Measurements from ENCODE around the gene NLE1.
"Not testable (repeated sequence)": the region's sequence is repeated elsewhere in the genome, so short reads cannot be mapped to it uniquely, and the experiment has no call there.

NLE1 gene

DNA sequence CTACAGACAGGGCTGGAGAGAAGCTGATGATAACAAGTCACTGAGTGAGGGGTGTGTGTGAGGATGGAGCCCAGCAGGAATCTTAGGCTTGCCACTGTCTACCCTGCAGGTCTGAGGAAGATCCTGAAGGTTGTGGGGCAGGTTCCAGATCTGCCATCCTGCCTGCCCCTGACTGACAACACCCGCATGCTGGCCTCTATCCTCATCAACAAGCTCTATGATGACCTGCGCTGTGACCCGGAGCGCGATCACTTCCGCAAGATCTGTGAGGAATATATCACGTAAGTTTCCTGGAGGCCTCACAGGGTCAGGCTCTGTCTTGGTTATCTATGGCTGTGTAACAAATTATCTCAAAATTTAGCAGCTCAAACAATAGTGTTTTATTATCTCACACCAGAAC lies 21.8 kb upstream of the NLE1 start:
- Histone ChIP-seq H3K36me3 (ENCODE audit: control insufficient read depth, insufficient read depth, low read length) (no peaks in the 10 kb centered on the region), H3K9me3 (ENCODE audit: control insufficient read depth, low read length) (no peaks in the 10 kb centered on the region), H3K4me3 (ENCODE audit: extremely low read depth, insufficient read depth, low read length, poor library complexity, severe bottlenecking) (no peak overlapping the region), H3K4me1 (ENCODE audit: control insufficient read depth, insufficient read depth, low read length, poor library complexity, severe bottlenecking) (no peaks in the 10 kb centered on the region), H3K27ac (ENCODE audit: low read depth, low read length, severe bottlenecking) (no peak overlapping the region)
- 95% methylated on average over 6 of the region's 7 CpGs; no CpG with 5 or more reads in 1 of the 2 experiments for WGBS, 2 experiments (ENCODE audit: insufficient coverage in 2 of 2)

DNA sequence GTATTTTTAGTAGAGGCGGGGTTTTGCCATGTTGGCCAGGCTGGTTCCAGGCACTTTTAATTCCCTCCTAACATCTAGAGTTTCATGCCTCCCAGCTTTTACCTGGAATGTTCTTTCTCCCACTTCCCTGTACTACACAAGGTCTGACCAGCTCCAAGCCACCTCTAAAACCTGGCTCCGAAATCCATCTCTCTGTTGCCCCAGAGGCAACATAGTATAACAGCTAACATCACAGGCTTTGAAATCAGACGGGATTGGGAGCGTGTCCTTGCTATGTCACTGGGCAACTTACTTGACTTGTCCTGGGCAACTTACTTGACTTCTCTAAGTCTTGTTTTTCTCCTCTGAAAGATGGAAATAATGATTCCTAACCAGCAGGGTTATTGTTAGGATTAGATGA lies 20.7 kb upstream of the NLE1 start:
- Histone ChIP-seq H3K4me1 (ENCODE audit: control insufficient read depth, insufficient read depth, low read length, poor library complexity, severe bottlenecking) (no peaks in the 10 kb centered on the region), H3K27ac (ENCODE audit: low read depth, low read length, severe bottlenecking) (no peak overlapping the region), H3K4me3 (ENCODE audit: extremely low read depth, insufficient read depth, low read length, poor library complexity, severe bottlenecking) (no peak overlapping the region), H3K9me3 (ENCODE audit: control insufficient read depth, low read length) (no peaks in the 10 kb centered on the region), H3K36me3 (ENCODE audit: control insufficient read depth, insufficient read depth, low read length) (no peaks in the 10 kb centered on the region)
- WGBS, 2 experiments (ENCODE audit: insufficient coverage in 2 of 2) = 92 to 94% methylated on average over 3 to 4 of the region's 4 CpGs

DNA sequence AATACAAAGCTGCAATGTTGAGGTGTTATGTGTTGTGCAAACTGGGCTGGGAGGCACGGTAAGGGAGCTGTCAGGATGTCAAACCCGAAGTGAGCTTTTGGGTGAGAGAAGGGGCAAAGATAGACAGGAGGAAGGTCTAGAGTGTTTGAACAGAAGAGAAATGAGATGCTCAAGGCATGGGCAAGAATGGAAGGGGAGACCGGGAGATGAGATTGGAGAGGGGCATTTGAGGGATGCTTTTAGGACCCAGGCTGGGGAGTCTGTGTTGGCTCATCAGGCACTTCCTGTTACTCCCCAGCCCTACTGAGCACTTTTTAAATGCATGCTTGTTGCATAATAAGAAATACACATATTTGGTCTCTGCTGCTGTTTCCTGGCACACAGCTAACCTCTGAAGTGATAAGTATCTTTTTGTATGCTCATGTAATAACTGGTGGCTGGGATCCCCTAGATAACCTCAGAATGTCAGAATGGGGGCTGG lies 19.2 kb upstream of the NLE1 start:
- Histone ChIP-seq H3K36me3 (ENCODE audit: control insufficient read depth, insufficient read depth, low read length) (no peaks in the 10 kb centered on the region), H3K27ac (ENCODE audit: low read depth, low read length, severe bottlenecking) (no peak overlapping the region), H3K4me3 (ENCODE audit: extremely low read depth, insufficient read depth, low read length, poor library complexity, severe bottlenecking) (no peak overlapping the region), H3K9me3 (ENCODE audit: control insufficient read depth, low read length) (no peaks in the 10 kb centered on the region), H3K4me1 (ENCODE audit: control insufficient read depth, insufficient read depth, low read length, poor library complexity, severe bottlenecking) (no peaks in the 10 kb centered on the region)
- 85 to 87% methylated on average over 3 of the region's 3 CpGs for WGBS, 2 experiments (ENCODE audit: insufficient coverage in 2 of 2)

DNA sequence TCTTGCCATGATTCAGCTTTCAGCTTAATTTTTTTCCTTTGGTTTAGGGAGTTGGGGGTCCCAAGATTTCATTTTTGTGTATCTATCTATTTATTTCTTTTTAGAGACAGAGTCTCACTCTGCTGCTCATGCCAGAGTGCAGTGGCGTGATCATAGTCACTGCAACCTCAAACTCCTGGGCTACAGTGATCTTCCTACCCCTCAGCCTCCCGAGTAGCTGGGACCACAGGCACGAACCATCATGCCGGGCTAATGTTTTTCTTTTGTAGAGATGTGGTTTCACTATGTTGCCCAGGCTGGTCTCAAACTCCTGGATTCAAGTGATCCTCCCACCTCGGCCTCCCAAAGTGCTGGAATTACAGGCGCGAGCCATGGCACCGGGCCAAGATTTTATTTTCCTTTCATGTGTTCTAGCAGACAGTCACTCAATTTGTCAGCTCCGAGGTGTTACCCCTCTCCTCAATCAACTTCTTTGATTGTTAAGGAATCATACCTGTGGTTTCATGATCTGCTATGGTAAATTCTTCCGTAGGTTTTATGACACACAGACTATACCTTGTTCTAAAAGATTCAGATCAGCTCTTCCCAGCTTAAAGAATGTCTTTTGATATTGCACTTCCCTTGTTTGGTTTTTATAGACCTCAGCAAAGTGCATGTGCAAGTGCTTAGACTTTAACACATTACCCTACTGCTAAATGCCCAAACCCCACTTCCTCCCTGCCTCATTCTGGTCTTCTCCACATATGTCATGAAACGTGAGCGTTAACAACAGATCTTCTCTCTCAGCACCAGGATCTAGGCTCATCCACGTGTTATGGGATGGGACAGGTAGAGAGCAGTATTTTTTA lies 18.5 kb upstream of the NLE1 start:
- Histone ChIP-seq H3K27ac (ENCODE audit: low read depth, low read length, severe bottlenecking) (no peak overlapping the region), H3K4me1 (ENCODE audit: control insufficient read depth, insufficient read depth, low read length, poor library complexity, severe bottlenecking) (no peaks in the 10 kb centered on the region), H3K36me3 (ENCODE audit: control insufficient read depth, insufficient read depth, low read length) (no peaks in the 10 kb centered on the region), H3K4me3 (ENCODE audit: extremely low read depth, insufficient read depth, low read length, poor library complexity, severe bottlenecking) (no peak overlapping the region), H3K9me3 (ENCODE audit: control insufficient read depth, low read length) (no peaks in the 10 kb centered on the region)
- WGBS, 2 experiments (ENCODE audit: insufficient coverage in 2 of 2) = 90 to 92% methylated on average over 7 of the region's 13 CpGs

DNA sequence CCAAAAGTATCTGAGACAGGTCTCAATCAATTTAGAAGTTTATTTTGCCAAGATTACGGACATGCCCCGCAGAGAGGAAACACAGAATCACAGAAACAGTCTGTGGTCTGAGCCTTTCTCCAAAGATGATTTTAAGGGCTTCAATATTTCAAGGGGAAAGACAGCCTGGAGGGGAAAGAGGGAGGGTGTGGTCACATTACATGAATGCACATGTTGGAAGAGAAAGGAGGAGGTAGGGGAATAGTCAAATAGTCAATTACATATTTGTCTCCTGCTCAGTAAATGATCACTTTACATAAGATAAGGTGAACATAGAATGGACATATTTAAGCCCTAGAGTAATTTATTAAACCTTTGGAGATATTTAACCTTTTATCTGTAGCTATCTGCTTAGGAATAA lies 17.8 kb upstream of the NLE1 start:
- 83 to 86% methylated on average over 2 of the region's 2 CpGs for WGBS, 2 experiments (ENCODE audit: insufficient coverage in 2 of 2)
- Histone ChIP-seq H3K36me3 (ENCODE audit: control insufficient read depth, insufficient read depth, low read length) (no peaks in the 10 kb centered on the region), H3K27ac (ENCODE audit: low read depth, low read length, severe bottlenecking) (no peak overlapping the region), H3K4me3 (ENCODE audit: extremely low read depth, insufficient read depth, low read length, poor library complexity, severe bottlenecking) (no peak overlapping the region), H3K4me1 (ENCODE audit: control insufficient read depth, insufficient read depth, low read length, poor library complexity, severe bottlenecking) (no peaks in the 10 kb centered on the region), H3K9me3 (ENCODE audit: control insufficient read depth, low read length) (no peaks in the 10 kb centered on the region)

DNA sequence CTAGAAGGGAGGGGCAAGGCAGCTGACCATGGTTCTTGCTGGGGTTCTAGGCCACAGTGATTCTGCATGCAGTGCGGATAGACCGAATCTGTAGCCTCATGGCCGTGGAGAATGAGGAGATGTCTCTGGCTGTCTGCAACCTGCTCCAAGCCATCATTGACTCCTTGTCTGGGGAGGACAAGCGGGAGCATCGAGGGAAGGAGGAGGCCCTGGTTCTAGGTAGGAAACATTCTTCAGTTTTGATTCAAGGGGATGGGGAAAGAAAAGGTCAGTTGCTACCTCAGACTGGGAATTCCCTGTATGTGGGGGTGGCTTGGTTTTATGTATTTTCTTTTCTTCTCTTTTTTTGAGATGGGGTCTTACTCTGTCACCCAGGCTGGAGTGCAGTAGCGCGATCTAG lies 13.1 kb upstream of the NLE1 start:
- Histone ChIP-seq H3K4me3 (ENCODE audit: extremely low read depth, insufficient read depth, low read length, poor library complexity, severe bottlenecking) (no peak overlapping the region), H3K27ac (ENCODE audit: low read depth, low read length, severe bottlenecking) (no peak overlapping the region), H3K36me3 (ENCODE audit: control insufficient read depth, insufficient read depth, low read length) (no peaks in the 10 kb centered on the region), H3K9me3 (ENCODE audit: control insufficient read depth, low read length) (no peaks in the 10 kb centered on the region), H3K4me1 (ENCODE audit: control insufficient read depth, insufficient read depth, low read length, poor library complexity, severe bottlenecking) (no peaks in the 10 kb centered on the region)
- 94 to 95% methylated on average over 5 to 6 of the region's 7 CpGs for WGBS, 2 experiments (ENCODE audit: insufficient coverage in 2 of 2)

DNA sequence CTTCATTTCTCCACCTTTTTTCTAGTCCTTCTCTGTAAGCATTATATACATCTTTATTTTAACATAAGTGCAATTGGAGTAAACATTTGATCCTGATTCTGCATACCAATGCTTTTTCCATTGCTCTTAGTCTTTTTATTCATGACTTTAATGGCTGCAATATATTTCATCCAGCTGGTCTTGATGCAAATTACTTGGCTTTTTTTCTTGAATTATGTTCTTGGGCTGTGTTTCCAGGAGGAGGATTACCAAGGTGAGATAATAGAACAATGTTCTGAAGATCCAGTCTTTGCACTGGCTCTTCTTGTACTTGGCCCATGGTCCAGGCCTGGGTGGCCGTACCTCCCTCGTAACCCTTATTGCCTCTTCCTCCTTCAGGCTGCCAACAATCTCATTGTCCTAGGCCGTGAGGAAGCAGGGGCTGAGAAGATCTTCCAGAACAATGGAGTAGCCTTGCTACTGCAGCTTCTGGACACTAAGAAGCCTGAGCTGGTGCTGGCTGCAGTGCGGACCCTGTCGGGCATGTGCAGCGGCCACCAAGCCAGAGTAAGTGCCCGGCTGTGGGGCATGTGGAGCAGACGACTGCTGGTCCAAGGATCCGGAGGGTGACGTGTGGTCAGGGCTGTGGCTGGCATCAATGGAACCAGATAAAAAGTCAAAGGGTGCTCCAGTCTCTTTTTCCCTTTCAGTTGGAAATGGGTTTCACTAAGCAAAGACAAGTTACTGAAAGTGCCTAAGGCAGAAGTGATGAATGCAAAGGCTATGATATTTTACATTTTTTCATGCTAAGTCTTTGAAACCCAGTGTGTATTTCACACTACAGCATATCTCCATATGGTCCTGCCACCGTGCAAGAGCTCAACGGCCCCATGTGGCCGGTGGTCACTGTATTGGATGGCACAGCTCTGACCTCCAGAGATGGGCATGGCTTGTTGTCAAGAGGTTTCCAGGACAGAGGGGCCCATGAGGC lies 12.4 kb upstream of the NLE1 start:
- Histone ChIP-seq H3K9me3 (ENCODE audit: control insufficient read depth, low read length) (no peaks in the 10 kb centered on the region), H3K4me1 (ENCODE audit: control insufficient read depth, insufficient read depth, low read length, poor library complexity, severe bottlenecking) (no peaks in the 10 kb centered on the region), H3K36me3 (ENCODE audit: control insufficient read depth, insufficient read depth, low read length) (no peaks in the 10 kb centered on the region), H3K27ac (ENCODE audit: low read depth, low read length, severe bottlenecking) (no peak overlapping the region), H3K4me3 (ENCODE audit: extremely low read depth, insufficient read depth, low read length, poor library complexity, severe bottlenecking) (no peak overlapping the region)
- WGBS, 2 experiments (ENCODE audit: insufficient coverage in 2 of 2) = 89 to 97% methylated on average over 10 to 11 of the region's 13 CpGs

DNA sequence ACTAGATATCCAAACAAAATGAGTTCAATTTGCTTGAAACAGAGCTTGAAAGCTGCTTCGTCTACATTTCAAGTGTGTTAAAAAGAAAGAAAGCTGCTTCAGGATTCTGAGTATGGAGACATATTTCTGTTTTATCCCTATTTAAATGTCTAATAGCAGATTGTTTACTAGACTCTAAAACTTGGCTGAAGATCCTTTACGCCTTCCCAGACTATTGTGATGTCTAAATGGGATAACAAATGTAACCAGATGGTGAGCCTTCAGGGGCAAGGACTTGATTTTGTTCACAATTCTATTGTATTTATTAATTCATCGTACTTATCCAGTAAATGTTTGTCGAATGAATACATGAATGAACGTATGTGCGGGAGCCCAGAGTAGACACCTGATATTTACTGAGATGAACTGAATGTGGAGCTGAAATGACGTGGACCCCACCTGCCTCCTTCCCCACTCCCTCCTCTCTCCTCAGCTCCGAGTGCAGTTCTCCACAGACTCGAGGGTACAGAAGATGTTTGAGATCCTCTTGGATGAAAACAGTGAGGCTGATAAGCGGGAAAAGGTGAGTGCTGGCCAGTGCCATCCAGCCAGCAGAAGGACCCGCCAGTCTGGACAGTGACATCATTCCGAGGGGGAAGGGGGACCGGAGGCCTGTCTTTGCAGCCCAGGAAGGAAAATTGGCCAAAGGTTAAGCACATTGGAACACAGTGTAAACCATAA lies 10.5 kb upstream of the NLE1 start:
- Histone ChIP-seq H3K36me3 (ENCODE audit: control insufficient read depth, insufficient read depth, low read length) (no peaks in the 10 kb centered on the region), H3K9me3 (ENCODE audit: control insufficient read depth, low read length) (no peaks in the 10 kb centered on the region), H3K4me3 (ENCODE audit: extremely low read depth, insufficient read depth, low read length, poor library complexity, severe bottlenecking) (no peak overlapping the region), H3K4me1 (ENCODE audit: control insufficient read depth, insufficient read depth, low read length, poor library complexity, severe bottlenecking) (peaks cover 3% of the 10 kb centered on the region), H3K27ac (ENCODE audit: low read depth, low read length, severe bottlenecking) (no peak overlapping the region)
- WGBS, 2 experiments (ENCODE audit: insufficient coverage in 2 of 2) = 79 to 88% methylated on average over 5 to 6 of the region's 13 CpGs

DNA sequence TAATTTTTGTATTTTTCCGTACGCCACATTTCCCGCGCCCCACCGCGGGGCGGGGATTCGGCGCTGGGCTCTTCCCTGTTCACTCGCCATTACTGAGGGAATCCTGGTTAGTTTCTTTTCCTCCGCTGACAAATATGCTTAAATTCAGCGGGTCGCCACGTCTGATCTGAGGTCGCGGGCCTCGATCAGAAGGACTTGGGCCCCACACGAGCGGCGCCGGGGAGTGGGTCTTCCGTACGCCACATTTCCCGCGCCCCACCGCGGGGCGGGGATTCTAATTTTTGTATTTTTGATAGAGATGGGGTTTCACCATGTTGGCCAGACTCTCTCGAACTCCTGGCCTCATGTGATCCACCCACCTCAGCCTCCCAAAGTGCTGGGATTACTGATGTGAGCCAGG lies 9.0 kb upstream of the NLE1 start:
- H3K4me3 ChIP-seq (ENCODE audit: extremely low read depth, insufficient read depth, low read length, poor library complexity, severe bottlenecking); H3K36me3 ChIP-seq (ENCODE audit: control insufficient read depth, insufficient read depth, low read length); H3K27ac ChIP-seq (ENCODE audit: low read depth, low read length, severe bottlenecking); H3K4me1 ChIP-seq (ENCODE audit: control insufficient read depth, insufficient read depth, low read length, poor library complexity, severe bottlenecking); H3K9me3 ChIP-seq (ENCODE audit: control insufficient read depth, low read length): not testable (repeated sequence)
- WGBS, 2 experiments (ENCODE audit: insufficient coverage in 2 of 2) = 96 to 97% methylated on average over 21 of the region's 29 CpGs

DNA sequence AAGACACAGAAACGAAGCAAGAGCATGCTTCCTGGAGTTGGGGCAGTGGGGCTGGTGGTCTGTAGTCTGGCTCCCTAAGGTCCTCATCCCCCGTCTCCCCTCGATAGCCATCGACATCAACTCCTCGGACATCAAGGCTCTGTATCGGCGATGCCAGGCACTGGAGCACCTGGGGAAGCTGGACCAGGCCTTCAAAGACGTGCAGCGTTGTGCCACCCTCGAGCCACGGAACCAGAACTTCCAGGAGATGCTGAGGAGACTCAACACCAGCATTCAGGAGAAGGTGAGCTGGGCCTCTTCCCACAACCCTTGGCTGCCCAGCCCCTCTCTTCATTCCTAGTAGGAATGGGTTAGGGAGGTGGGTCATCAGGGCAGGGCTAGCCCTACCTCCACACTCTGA lies 7.8 kb upstream of the NLE1 start:
- Histone ChIP-seq H3K4me3 (ENCODE audit: extremely low read depth, insufficient read depth, low read length, poor library complexity, severe bottlenecking) (no peak overlapping the region), H3K36me3 (ENCODE audit: control insufficient read depth, insufficient read depth, low read length) (no peaks in the 10 kb centered on the region), H3K27ac (ENCODE audit: low read depth, low read length, severe bottlenecking) (no peak overlapping the region), H3K4me1 (ENCODE audit: control insufficient read depth, insufficient read depth, low read length, poor library complexity, severe bottlenecking) (peaks cover 10% of the 10 kb centered on the region), H3K9me3 (ENCODE audit: control insufficient read depth, low read length) (no peaks in the 10 kb centered on the region)
- 96% methylated on average over 10 to 11 of the region's 11 CpGs for WGBS, 2 experiments (ENCODE audit: insufficient coverage in 2 of 2)
